OCI-LY1 (cell line): ENCODE data around the gene SNRNP200.

Experiments used
- CTCF ChIP-seq: fragments of 200-600 bp; sonication (generic), shearing (Covaris generic); IDR thresholded peaks from 2 replicates; pipeline ENCODE4 v1.5.1; 2017; ENCODE audit warnings: mild to moderate bottlenecking, antibody characterized with exemption, low read length, moderate library complexity, mixed read lengths
- EZH2 ChIP-seq: fragments of 200-600 bp; sonication (generic), shearing (Covaris generic); IDR thresholded peaks from 2 replicates; pipeline ENCODE4 v1.8.0; 2017; ENCODE audit warnings: borderline replicate concordance, mixed run types, mild to moderate bottlenecking, antibody characterized with exemption, low read length, moderate library complexity, mixed read lengths

GRCh38 chr2:96291751-96292150 is 13.6 kb downstream of the SNRNP200 start:
- TF ChIP-seq CTCF (no peak), EZH2 (no peak)
